IPS DF 6.9 (cell line): ENCODE measurements around the gene PAPOLG.

Source experiments
- DNase-seq: peaks from one replicate; pipeline ENCODE4 v3.0.0-alpha.2; 2013; ENCODE audit warnings: low read depth, low spot score
- H3K27ac ChIP-seq: one replicate; pipeline ENCODE4 v1.5.1; 2013; ENCODE audit warnings: low read length, control low read depth
- H3K27me3 ChIP-seq: 2 replicates; pipeline ENCODE4 v1.6.1; 2013; ENCODE audit warnings: mild to moderate bottlenecking, low read length; ENCODE audit not compliant: control insufficient read depth, insufficient read depth
- H3K36me3 ChIP-seq: 2 replicates; pipeline ENCODE4 v1.6.1; 2013; ENCODE audit warnings: low read length; ENCODE audit not compliant: control insufficient read depth, insufficient read depth
- H3K4me1 ChIP-seq: 2 replicates; pipeline ENCODE4 v1.6.1; 2013; ENCODE audit warnings: low read length; ENCODE audit not compliant: control insufficient read depth, insufficient read depth
- H3K4me3 ChIP-seq: 2 replicates; pipeline ENCODE4 v1.5.1; 2013; ENCODE audit warnings: mild to moderate bottlenecking, low read length
- H3K9me3 ChIP-seq: 2 replicates; pipeline ENCODE4 v1.6.1; 2013; ENCODE audit warnings: low read length, inconsistent platforms; ENCODE audit not compliant: control insufficient read depth, insufficient read depth
- WGBS: extraction: QIAGEN DNeasy Blood & Tissue Kit; methylation state at CpG from one replicate; pipeline ENCODE4 v1.1.7; 2013; ENCODE audit warnings: mixed read lengths, missing lambda C conversion rate; ENCODE audit not compliant: insufficient read length, insufficient coverage; 5-methylcytosine and 5-hydroxymethylcytosine counted together

The PAPOLG gene

DNA sequence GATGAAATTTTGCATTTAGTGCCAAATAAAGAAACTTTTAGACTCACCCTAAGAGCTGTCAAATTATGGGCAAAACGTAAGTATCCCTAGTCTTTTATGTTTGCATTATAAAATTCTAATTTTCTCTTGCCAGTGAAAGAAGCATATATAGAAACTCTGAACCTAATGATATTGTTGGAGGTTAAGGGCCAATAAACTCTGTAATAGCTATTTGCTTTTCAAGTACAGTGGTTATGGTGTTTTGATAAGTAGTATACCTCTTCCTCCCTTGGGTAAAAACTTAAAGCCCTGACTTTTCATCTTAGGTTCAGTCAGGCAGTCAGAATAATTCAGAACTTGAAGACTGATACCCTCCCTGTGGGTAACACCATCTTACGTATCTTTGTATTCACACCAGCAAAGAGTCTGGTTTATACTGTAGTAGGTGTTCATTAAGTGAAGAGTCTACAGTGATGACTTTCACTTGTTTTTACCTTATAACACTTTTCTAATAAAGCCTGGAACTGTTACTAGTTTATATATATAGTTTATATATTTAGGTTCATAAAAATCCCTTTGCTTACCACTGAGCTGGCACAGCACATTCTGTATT, 19.1 kb downstream of the PAPOLG start:
- peaks cover 4% of the 10 kb centered on the region; the same call in 1 of the 2 replicates for H3K36me3 ChIP-seq
- no peak for DNase-seq
- no peak overlapping the region for H3K4me3 ChIP-seq
- no peaks in the 10 kb centered on the region for H3K27me3 ChIP-seq
- no peaks in the 10 kb centered on the region for H3K9me3 ChIP-seq
- no peaks in the 10 kb centered on the region for H3K4me1 ChIP-seq
- no CpG with 5 or more reads among the region's 2 CpGs for WGBS
- no peak overlapping the region for H3K27ac ChIP-seq

- Histone ChIP-seq H3K4me3 (no peak overlapping the region), H3K9me3 (no peaks in the 10 kb centered on the region), H3K27me3 (no peaks in the 10 kb centered on the region), H3K4me1 (no peaks in the 10 kb centered on the region), H3K36me3 (peaks cover 4% of the 10 kb centered on the region; the same call in 1 of the 2 replicates), H3K27ac (no peak overlapping the region)
- DNase-seq = no peak
- WGBS = no CpG with 5 or more reads among the region's 3 CpGs
Measured at GRCh38 chr2:60778352-60778751, 22.3 kb downstream of the PAPOLG start.

DNA sequence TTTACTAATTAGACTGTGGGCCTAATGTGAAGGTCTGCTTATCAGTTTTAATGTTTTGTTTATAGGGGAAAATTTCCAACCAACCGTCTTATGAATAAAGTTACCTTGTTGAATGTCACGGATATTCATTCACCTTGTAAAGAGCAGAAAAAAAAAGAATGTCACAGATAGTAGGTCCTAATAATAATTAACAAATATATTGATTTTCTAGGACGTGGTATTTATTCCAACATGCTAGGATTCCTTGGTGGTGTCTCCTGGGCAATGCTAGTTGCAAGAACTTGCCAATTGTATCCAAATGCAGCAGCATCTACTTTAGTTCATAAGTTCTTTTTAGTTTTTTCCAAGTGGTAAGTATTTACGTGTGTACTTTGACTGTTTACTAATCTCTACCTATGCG, 23.4 kb downstream of the PAPOLG start:
- no peak overlapping the region for H3K4me3 ChIP-seq

DNA sequence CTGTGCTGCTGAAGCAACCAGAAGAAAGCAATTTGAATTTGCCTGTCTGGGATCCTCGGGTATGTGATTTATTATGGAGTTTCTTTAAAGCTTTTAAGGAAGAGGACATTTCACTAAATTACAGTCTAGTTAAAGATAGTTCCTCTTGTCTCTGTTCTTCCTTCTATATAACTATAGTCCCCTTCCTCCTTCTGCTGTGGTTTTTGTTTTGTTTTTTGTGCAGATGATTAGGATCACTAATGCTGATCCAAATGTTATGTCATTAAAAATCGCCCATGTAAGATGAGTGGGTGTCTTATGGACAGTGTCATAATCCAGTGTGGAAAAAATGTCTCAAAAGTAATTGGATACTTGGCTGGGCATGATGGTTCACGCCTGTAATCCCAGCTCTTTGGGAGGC, 24.7 kb downstream of the PAPOLG start:
- no CpG with 5 or more reads among the region's 3 CpGs for WGBS
- peaks cover 8% of the 10 kb centered on the region; the same call in 1 of the 2 replicates for H3K36me3 ChIP-seq
- no peaks in the 10 kb centered on the region for H3K27me3 ChIP-seq
- no peak overlapping the region for H3K27ac ChIP-seq
- no peaks in the 10 kb centered on the region for H3K4me1 ChIP-seq
- DNase-seq = no peak
- H3K4me3 ChIP-seq = no peak overlapping the region
- H3K9me3 ChIP-seq = no peaks in the 10 kb centered on the region

More for the DNA sequence above, 23.4 kb downstream of the PAPOLG start:
- WGBS = no CpG with 5 or more reads among the region's 5 CpGs
- DNase-seq = no peak
- no peaks in the 10 kb centered on the region for H3K9me3 ChIP-seq
- H3K36me3 ChIP-seq = peaks cover 4% of the 10 kb centered on the region; the same call in 1 of the 2 replicates
- H3K27me3 ChIP-seq = no peaks in the 10 kb centered on the region
- no peaks in the 10 kb centered on the region for H3K4me1 ChIP-seq
- H3K27ac ChIP-seq = no peak overlapping the region

DNA sequence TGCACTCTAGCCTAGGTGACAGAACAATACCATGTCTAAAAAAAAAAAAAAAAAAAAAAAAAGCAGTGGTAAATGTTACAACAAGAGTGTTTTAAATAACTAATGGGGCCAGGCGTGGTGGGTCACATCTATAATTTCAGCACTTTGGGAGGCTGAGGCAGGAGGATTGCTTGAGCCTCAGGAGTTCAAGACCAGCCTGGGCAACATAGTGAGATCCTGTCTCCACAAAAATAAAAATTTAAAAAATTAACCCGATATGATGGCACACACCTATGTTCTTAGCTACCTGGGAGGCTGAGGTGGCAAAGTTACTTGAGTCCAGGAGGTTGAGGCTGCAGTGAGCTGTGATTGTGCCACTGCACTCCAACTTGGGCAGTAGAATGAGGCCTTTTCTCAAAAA, 37.1 kb downstream of the PAPOLG start:
- WGBS = no CpG with 5 or more reads among the region's 2 CpGs
- peaks cover 12% of the 10 kb centered on the region; the same call in 1 of the 2 replicates for H3K36me3 ChIP-seq
- H3K9me3 ChIP-seq = no peaks in the 10 kb centered on the region
- H3K4me1 ChIP-seq = no peaks in the 10 kb centered on the region
- DNase-seq = no peak
- no peak overlapping the region for H3K27ac ChIP-seq
- H3K27me3 ChIP-seq = no peaks in the 10 kb centered on the region
- no peak overlapping the region for H3K4me3 ChIP-seq

- no peak for DNase-seq
- Histone ChIP-seq H3K27me3 (no peaks in the 10 kb centered on the region), H3K36me3 (peaks cover 10% of the 10 kb centered on the region; the same call in 1 of the 2 replicates), H3K9me3 (no peaks in the 10 kb centered on the region), H3K4me3 (no peak overlapping the region), H3K27ac (no peak overlapping the region), H3K4me1 (no peaks in the 10 kb centered on the region)
- WGBS = 100% methylated on average over 1 of the region's 5 CpGs
Measured at GRCh38 chr2:60794271-60794863, 38.3 kb downstream of the PAPOLG start.

DNA sequence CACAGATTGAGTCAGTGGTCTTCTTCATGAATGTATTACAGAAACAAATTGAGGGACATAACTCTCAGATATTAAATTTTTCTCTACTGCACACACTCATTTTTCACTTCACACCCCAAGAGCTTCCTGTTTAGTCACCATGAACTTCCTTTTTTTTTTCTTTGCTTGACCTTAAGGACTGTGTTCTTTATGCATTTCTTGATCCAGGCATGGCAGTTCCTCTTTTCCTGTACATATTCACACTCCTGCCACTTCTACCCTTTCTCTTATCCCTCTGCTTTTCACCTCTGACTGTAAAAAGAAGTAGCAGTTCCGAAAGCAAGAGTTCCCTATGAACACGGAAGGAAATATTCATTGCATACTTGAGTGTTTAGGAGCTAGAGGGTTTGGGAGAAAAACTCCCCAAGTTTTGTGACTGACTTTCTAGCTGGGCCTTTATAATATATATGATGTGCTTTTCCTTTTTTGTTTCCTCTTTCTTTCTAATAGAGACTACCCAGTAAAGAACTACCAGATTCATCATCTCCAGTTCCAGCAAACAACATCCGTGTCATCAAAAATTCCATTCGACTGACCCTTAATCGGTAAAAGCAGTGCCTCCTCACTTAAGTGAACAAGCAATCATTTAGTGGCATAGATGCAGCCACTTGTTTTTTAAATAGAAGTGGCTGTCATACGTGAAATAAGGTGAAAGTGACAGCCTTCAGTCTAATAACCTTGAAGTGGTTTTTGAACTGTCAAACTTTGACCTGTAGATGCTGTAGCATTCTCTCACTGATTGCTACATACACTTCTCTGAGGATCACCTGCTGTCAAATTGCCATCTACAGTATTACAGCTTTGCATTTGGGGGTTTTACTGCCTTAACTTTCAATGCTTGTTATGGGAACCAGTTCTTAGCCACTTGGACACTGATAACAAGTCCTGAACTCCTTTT, 40.8 kb downstream of the PAPOLG start:
- DNase-seq = no peak
- no peaks in the 10 kb centered on the region for H3K9me3 ChIP-seq
- H3K27me3 ChIP-seq = no peaks in the 10 kb centered on the region
- no peak overlapping the region for H3K27ac ChIP-seq
- no peaks in the 10 kb centered on the region for H3K4me1 ChIP-seq
- WGBS = no CpG with 5 or more reads among the region's 6 CpGs
- H3K4me3 ChIP-seq = no peak overlapping the region
- peaks cover 10% of the 10 kb centered on the region; the same call in 1 of the 2 replicates for H3K36me3 ChIP-seq

GRCh38 chr2:60804473-60804872, 48.4 kb downstream of the PAPOLG start:
- H3K9me3 ChIP-seq = no peaks in the 10 kb centered on the region
- H3K27ac ChIP-seq = no peak overlapping the region
- no CpG with 5 or more reads among the region's 18 CpGs for WGBS
- H3K27me3 ChIP-seq = no peaks in the 10 kb centered on the region
- H3K4me1 ChIP-seq = no peaks in the 10 kb centered on the region
- H3K4me3 ChIP-seq = no peak overlapping the region
- no peak for DNase-seq
- no peaks in the 10 kb centered on the region for H3K36me3 ChIP-seq

DNA sequence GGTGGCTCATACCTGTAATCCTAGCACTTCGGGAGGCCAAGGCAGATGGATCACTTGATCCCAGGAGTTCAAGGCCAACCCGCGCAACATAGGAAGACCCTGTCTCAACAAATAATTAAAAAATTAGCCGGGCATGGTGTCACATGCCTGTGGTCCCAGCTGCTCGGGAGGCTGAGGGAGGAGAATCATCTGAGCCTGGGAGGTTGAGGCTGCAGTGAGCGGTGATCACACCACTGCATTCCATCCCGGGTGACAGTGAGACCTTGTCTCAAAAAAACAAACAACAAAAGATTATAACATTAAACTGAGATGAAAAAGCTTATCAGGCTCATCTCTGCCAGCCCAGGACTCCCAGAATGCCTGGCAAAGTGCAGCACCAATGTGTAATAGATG, 50.5 kb downstream of the PAPOLG start:
- no peaks in the 10 kb centered on the region for H3K36me3 ChIP-seq
- no peaks in the 10 kb centered on the region for H3K27me3 ChIP-seq
- H3K9me3 ChIP-seq = no peaks in the 10 kb centered on the region
- H3K4me3 ChIP-seq = no peak overlapping the region
- WGBS = no CpG with 5 or more reads among the region's 7 CpGs
- no peaks in the 10 kb centered on the region for H3K4me1 ChIP-seq
- DNase-seq = no peak
- no peak overlapping the region for H3K27ac ChIP-seq

DNA sequence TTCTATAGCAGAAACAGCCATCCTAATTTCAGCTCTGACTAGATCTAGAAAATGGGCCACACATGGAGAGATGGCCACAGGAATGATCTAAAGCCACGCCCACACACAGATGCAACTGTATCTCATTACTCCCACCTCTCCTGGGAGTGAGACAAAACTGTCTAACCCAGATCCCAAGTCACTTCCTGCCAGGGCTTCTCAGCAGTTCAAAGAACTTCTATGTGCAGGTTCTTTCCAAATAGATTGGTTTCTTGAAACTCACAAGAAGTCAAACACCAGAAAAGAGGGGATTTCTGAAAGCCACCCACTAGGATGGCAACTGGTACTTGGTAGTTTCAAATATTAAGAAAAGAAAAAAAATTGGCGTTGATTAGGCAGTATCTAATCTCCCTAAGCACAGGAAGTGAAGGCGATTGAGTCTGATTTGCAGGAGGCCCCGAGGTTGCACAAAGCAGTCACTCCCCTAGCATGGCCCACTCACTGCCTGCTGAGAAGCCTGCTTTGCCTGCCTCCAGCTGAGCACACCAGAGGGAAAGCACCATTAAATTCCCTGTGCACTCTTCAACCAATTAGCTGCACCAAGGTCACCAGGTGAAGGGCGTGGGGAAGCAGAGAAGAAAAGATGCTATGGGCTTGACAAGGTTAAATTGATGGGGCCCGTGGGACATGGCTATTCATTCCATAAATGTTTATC, 51.1 kb downstream of the PAPOLG start:
- no peak for DNase-seq
- no peaks in the 10 kb centered on the region for H3K27me3 ChIP-seq
- H3K9me3 ChIP-seq = no peaks in the 10 kb centered on the region
- H3K4me1 ChIP-seq = no peaks in the 10 kb centered on the region; the same call in 1 of the 2 replicates
- H3K4me3 ChIP-seq = no peak overlapping the region
- no peaks in the 10 kb centered on the region for H3K36me3 ChIP-seq
- WGBS = no CpG with 5 or more reads among the region's 6 CpGs
- H3K27ac ChIP-seq = no peak overlapping the region
